ENCODE measurements around the gene WDPCP.

GRCh38 chr2:63364866-63365265 is 223.4 kb downstream of the WDPCP start:
- TF ChIP-seq CTCF (IDR thresholded peaks at IDR 0.05) (no peak), EZH2 (IDR thresholded peaks at IDR 0.05; ENCODE audit: borderline replicate concordance, insufficient read depth, low read depth, low read length, poor library complexity, severe bottlenecking) (no peak)

Data from B cell (primary cell).